OCI-LY7 (cell line): ENCODE data around the gene VPS26B. TPM values are rescaled to one million over a fixed set of nuclear protein-coding genes. Genes with fewer than 3 reads are reported as not detected.

Experiments
- BruUV-seq: library from RNA; stranded (reverse); fragments of 400-500 nt; replicated peaks from 2 replicates; lab custom pipeline; 2021; lab: Mats Ljungman, UMichigan
- CTCF ChIA-PET: fragments of 300-600 bp; sonication (Branson Sonifier 250); formaldehyde crosslinking; loops from one replicate; lab custom pipeline; 2022; ENCODE audit warnings: antibody characterized with exemption; ENCODE audit not compliant: unreplicated experiment; lab: Charles Lee
- POLR2A ChIA-PET: fragments of 300-600 bp; sonication (Branson Sonifier 250); formaldehyde crosslinking; loops from one replicate; lab custom pipeline; 2022; ENCODE audit warnings: antibody characterized with exemption; lab: Charles Lee
- DNase-seq: peaks from one replicate; pipeline ENCODE4 v3.0.0-alpha.2; 2015; ENCODE audit warnings: low spot score
- H2AFZ ChIP-seq: fragments of 200-600 bp; sonication (generic), shearing (Covaris generic); 2 replicates; pipeline ENCODE4 v1.6.1; 2014; ENCODE audit warnings: mild to moderate bottlenecking, antibody characterized with exemption, low read length, moderate library complexity
- H3K27ac ChIP-seq: fragments of 200-600 bp; sonication (generic); 2 replicates; pipeline ENCODE4 v1.5.1; 2014; ENCODE audit warnings: mixed run types, low read depth, mild to moderate bottlenecking, moderate library complexity, low read length, inconsistent platforms; ENCODE audit not compliant: poor library complexity, severe bottlenecking
- H3K36me3 ChIP-seq: fragments of 200-600 bp; sonication (generic); 2 replicates; pipeline ENCODE4 v1.6.1; 2014; ENCODE audit warnings: mild to moderate bottlenecking, antibody characterized with exemption, low read length, moderate library complexity, mixed read lengths; ENCODE audit not compliant: insufficient read depth
- H3K4me1 ChIP-seq: fragments of 200-600 bp; sonication (generic); 2 replicates; pipeline ENCODE4 v1.5.1; 2014; ENCODE audit warnings: mild to moderate bottlenecking, low read length; ENCODE audit not compliant: insufficient read depth, poor library complexity, severe bottlenecking
- H3K4me2 ChIP-seq: fragments of 200-600 bp; sonication (generic); 2 replicates; pipeline ENCODE4 v1.6.1; 2014; ENCODE audit warnings: mild to moderate bottlenecking, low read length
- H3K4me3 ChIP-seq: fragments of 200-600 bp; sonication (generic); 2 replicates; pipeline ENCODE4 v1.5.1; 2014; ENCODE audit warnings: mild to moderate bottlenecking, low read depth, low read length; ENCODE audit not compliant: poor library complexity, severe bottlenecking
- H3K79me2 ChIP-seq: fragments of 200-600 bp; sonication (generic); 2 replicates; pipeline ENCODE4 v1.6.1; 2016; ENCODE audit warnings: low read depth, mild to moderate bottlenecking, low read length, moderate library complexity, mixed read lengths; ENCODE audit not compliant: insufficient read depth
- H3K9me2 ChIP-seq: fragments of 200-600 bp; sonication (generic); 2 replicates; pipeline ENCODE4 v1.6.1; 2016; ENCODE audit warnings: mild to moderate bottlenecking, low read length, mixed read lengths; ENCODE audit not compliant: insufficient read depth
- H3K9me3 ChIP-seq: fragments of 200-600 bp; sonication (generic); 2 replicates; pipeline ENCODE4 v1.6.1; 2014; ENCODE audit warnings: mild to moderate bottlenecking, mixed run types, low read length, mixed read lengths
- H4K20me1 ChIP-seq: fragments of 200-600 bp; sonication (generic); 2 replicates; pipeline ENCODE4 v1.6.1; 2014; ENCODE audit warnings: mild to moderate bottlenecking, antibody characterized with exemption, low read length, moderate library complexity, mixed read lengths; ENCODE audit not compliant: insufficient read depth
- EZH2phosphoT487 ChIP-seq: fragments of 200-600 bp; sonication (generic); IDR thresholded peaks from 2 replicates; pipeline ENCODE4 v1.6.1; 2018; ENCODE audit warnings: low read depth, borderline replicate concordance, mild to moderate bottlenecking, mixed run types, antibody characterized with exemption, low read length, moderate library complexity, mixed read lengths
- intact Hi-C: fragments of 100-400 bp; cut with micrococcal nuclease; formaldehyde crosslinking; loops from one replicate; pipeline ENCODE4 v1.10.0; 2022; ENCODE audit not compliant: unreplicated experiment
- total RNA-seq, 2 experiments: library from RNA; depleted of rRNA in 1 of 2; stranded (reverse); fragments of >200 nt in 1 of 2; shearing (Covaris generic) in 1 of 2; gene quantifications; 2 replicates each; pipeline ENCODE4 v1.2.3, GENCODE V29; 2014 to 2022
- TF ChIP-seq, protein P1 (sequence below): fragments of 200-600 bp; sonication (generic); conservative IDR thresholded peaks from 2 replicates; pipeline ENCODE4 v1.5.1; 2014; ENCODE audit warnings: mild to moderate bottlenecking, antibody characterized with exemption, low read length, moderate library complexity, mixed read lengths

The VPS26B gene
- total RNA-seq, 2 experiments from 2014 or later: 24.9 to 25.1 TPM

DNA sequence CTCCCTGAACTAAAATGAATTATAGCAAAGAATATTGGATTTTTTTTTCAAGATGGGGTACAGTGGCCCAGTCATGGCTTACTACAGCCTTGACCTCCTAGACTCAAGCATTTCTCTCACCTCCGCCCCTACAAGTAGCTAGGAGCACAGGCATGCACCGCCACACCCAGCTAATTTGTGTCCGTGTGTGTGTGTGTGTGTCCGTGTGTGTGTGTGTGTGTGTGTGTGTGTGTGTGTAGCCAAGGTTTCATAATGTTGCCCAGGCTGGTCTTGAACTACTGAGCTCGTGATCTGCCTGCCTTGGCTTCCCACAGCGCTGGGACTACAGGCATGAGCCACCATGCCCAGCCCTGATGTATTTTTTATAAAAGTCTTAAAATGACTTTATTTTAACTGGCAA, 16.1 kb downstream of the VPS26B start:
- Histone ChIP-seq H3K9me3 (no peaks in the 10 kb centered on the region), H2AFZ (no peak overlapping the region), H3K4me1 (no peaks in the 10 kb centered on the region), H3K36me3 (peaks cover 30% of the 10 kb centered on the region; the same call in 1 of the 2 replicates), H3K4me2 (no peak overlapping the region), H3K27ac (no peak overlapping the region), H3K4me3 (no peak overlapping the region), H3K79me2 (no peaks in the 10 kb centered on the region), H3K9me2 (no peaks in the 10 kb centered on the region), H4K20me1 (no peaks in the 10 kb centered on the region)
- ChIA-PET POLR2A (interaction anchor here (1.2 kb wide), 1 partner anchor 16 kb away, joined by 4 read pairs; the partner anchor contains the start of genes NCAPD3 and VPS26B), CTCF (interaction anchor here (0.6 kb wide), 1 partner anchor 178 kb away, joined by 3 read pairs; no protein-coding TSS in a partner anchor)
- intact Hi-C loops: no loop called here
- DNase-seq: no peak
- no TSS peak for BruUV-seq
- no peak for TF ChIP-seq EZH2phosphoT487
- TF ChIP-seq, protein P1, sequence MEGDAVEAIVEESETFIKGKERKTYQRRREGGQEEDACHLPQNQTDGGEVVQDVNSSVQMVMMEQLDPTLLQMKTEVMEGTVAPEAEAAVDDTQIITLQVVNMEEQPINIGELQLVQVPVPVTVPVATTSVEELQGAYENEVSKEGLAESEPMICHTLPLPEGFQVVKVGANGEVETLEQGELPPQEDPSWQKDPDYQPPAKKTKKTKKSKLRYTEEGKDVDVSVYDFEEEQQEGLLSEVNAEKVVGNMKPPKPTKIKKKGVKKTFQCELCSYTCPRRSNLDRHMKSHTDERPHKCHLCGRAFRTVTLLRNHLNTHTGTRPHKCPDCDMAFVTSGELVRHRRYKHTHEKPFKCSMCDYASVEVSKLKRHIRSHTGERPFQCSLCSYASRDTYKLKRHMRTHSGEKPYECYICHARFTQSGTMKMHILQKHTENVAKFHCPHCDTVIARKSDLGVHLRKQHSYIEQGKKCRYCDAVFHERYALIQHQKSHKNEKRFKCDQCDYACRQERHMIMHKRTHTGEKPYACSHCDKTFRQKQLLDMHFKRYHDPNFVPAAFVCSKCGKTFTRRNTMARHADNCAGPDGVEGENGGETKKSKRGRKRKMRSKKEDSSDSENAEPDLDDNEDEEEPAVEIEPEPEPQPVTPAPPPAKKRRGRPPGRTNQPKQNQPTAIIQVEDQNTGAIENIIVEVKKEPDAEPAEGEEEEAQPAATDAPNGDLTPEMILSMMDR: no peak

DNA sequence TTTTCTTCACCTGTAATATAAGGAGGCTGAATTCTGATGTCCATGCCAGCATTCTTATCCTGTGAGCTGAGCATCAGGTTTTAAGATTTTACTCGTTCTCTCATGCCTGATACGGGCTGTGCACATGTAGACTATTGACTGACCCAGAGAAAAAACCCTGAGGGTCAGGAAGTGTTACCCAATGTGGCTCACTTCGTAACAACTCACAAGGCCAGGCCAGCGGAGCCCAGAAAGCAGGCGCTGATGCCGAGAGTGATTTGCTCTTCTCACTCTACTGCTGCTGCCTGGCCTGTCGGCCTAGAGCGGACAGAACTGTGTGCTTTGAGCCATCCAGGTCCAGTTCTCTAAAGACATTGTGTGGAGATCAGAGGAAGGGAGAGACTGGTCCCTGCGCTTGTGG, 17.9 kb downstream of the VPS26B start:
- DNase-seq: no peak
- TF ChIP-seq, protein P1: no peak
- no peak for TF ChIP-seq EZH2phosphoT487
- Histone ChIP-seq H3K27ac (no peak overlapping the region), H3K4me2 (no peak overlapping the region), H3K79me2 (no peaks in the 10 kb centered on the region), H4K20me1 (no peaks in the 10 kb centered on the region), H3K9me2 (no peaks in the 10 kb centered on the region), H3K4me3 (no peak overlapping the region), H3K9me3 (no peaks in the 10 kb centered on the region), H3K36me3 (peaks cover 39% of the 10 kb centered on the region), H2AFZ (no peak overlapping the region), H3K4me1 (no peaks in the 10 kb centered on the region)
- ChIA-PET CTCF (no interaction called here), POLR2A (no interaction called here)
- intact Hi-C loops: no loop called here
- BruUV-seq: no TSS peak

DNA sequence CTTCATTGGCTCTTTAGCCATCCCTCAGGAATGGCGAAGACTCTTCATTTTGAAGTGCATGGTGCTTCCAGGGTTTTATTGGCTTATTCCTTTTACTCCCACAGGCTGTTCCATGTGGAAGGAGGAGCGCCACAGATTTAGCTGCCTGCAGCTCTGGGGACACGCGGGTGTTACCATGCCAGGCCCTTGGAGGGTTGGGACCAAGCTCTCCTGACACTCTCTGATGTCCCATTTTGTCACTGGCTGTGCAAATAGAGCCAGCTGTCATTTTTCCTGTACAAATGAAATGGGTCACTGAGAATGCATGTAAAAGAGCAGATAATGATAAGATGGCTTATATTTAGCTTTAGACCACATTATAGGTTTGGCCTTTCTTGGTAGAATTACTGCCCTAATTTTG, 19.4 kb downstream of the VPS26B start:
- no peaks in the 10 kb centered on the region for H3K9me3 ChIP-seq
- TF ChIP-seq, protein P1: no peak
- no peak for TF ChIP-seq EZH2phosphoT487
- H3K36me3 ChIP-seq: peaks cover 55% of the 10 kb centered on the region
- intact Hi-C loops: loop anchor here (1.0 kb wide), 1 partner anchor 37 kb away; no protein-coding TSS in a partner anchor
- CTCF ChIA-PET: no interaction called here
- H3K79me2 ChIP-seq: no peaks in the 10 kb centered on the region
- no peaks in the 10 kb centered on the region for H3K4me1 ChIP-seq
- H3K9me2 ChIP-seq: no peaks in the 10 kb centered on the region
- no peak overlapping the region for H3K4me3 ChIP-seq
- DNase-seq: no peak
- POLR2A ChIA-PET: interaction anchor here (0.6 to 0.9 kb wide), 2 partner anchors 24 to 33 kb away, joined by 3 read pairs; no protein-coding TSS in a partner anchor
- no peaks in the 10 kb centered on the region for H4K20me1 ChIP-seq
- H2AFZ ChIP-seq: no peak overlapping the region
- no peak overlapping the region for H3K4me2 ChIP-seq
- H3K27ac ChIP-seq: no peak overlapping the region
- no TSS peak for BruUV-seq
